GM18907 (cell line): Measurements from ENCODE around the gene OR8G5.

Experiments used
- ATAC-seq: cut with Tn5 transposase; IDR thresholded peaks from one replicate; pipeline ENCODE4 v1.9.1; 2021; ENCODE audit warnings: mild to moderate bottlenecking, moderate library complexity; ENCODE audit not compliant: unreplicated experiment

The OR8G5 gene

GRCh38 chr11:124285610-124286344, 29.6 kb downstream of the OR8G5 start:
- ATAC-seq: no peak

GRCh38 chr11:124294687-124295086, 38.5 kb downstream of the OR8G5 start:
- no peak for ATAC-seq

- ATAC-seq: no peak
Measured at GRCh38 chr11:124296016-124296415, 39.8 kb downstream of the OR8G5 start.

GRCh38 chr11:124297921-124298320, 41.7 kb downstream of the OR8G5 start:
- no peak for ATAC-seq

- ATAC-seq: no peak
Measured at GRCh38 chr11:124301548-124301947, 45.4 kb downstream of the OR8G5 start.

GRCh38 chr11:124302347-124303125, 46.4 kb downstream of the OR8G5 start:
- ATAC-seq: no peak

- no peak for ATAC-seq
Measured at GRCh38 chr11:124307093-124307492, 50.9 kb downstream of the OR8G5 start.

- ATAC-seq: no peak
Measured at GRCh38 chr11:124310721-124311120, 54.5 kb downstream of the OR8G5 start.

GRCh38 chr11:124311269-124311668, 55.1 kb downstream of the OR8G5 start:
- no peak for ATAC-seq

- ATAC-seq: no peak
Measured at GRCh38 chr11:124311670-124312069, 55.5 kb downstream of the OR8G5 start.

GRCh38 chr11:124313131-124313530, 57.0 kb downstream of the OR8G5 start:
- ATAC-seq: no peak

- ATAC-seq: no peak
Measured at GRCh38 chr11:124313849-124314248, 57.7 kb downstream of the OR8G5 start, which contains the start of gene OR8D1. Gene OR8D1, minus strand, starts transcription at chr11:124313949. Its CDS starts 3,183 bp downstream, at chr11:124310766.

GRCh38 chr11:124315052-124315451, 58.9 kb downstream of the OR8G5 start:
- ATAC-seq: no peak
